ENCODE data around the gene SLC17A9.

DNA sequence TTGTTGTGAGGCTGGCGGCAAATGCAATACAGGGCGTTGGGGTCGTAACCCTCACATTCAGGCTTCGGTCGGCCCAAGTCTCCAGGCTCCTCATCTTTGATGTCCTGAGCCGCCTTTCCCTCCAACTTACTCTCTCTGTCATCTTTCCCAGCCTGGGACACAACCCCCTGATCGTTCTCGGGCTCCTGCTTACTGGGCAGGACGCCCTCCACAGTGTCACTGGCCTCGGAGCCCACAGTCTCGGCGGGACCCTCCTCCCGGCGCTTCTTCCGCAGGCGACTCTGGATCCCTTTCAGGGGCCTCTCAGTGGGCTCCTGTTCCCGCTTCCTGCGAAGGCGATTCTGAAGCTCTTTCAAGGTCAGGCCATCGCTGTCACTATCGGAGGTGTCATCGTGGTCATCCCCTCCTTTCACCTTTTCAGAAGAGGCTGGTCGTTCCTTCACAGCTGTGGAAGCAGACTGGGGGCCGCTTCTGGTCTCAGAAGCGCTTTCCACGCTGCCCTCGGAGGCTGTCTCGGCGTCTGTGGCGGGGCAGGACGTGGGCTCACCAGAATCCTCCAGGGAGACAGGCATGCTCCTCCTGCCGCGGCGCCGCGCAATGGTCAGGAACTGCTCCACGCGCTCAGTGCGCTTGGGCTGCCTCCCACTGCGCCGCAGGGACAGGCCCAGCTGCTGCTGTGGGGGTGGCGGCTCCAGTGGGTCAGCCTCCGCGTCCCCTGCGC, 41.6 kb upstream of the SLC17A9 start:
- TF ChIP-seq, protein P1, sequence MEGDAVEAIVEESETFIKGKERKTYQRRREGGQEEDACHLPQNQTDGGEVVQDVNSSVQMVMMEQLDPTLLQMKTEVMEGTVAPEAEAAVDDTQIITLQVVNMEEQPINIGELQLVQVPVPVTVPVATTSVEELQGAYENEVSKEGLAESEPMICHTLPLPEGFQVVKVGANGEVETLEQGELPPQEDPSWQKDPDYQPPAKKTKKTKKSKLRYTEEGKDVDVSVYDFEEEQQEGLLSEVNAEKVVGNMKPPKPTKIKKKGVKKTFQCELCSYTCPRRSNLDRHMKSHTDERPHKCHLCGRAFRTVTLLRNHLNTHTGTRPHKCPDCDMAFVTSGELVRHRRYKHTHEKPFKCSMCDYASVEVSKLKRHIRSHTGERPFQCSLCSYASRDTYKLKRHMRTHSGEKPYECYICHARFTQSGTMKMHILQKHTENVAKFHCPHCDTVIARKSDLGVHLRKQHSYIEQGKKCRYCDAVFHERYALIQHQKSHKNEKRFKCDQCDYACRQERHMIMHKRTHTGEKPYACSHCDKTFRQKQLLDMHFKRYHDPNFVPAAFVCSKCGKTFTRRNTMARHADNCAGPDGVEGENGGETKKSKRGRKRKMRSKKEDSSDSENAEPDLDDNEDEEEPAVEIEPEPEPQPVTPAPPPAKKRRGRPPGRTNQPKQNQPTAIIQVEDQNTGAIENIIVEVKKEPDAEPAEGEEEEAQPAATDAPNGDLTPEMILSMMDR (conservative IDR thresholded peaks at IDR 0.05) = no peak
- no peak for TF ChIP-seq ZFX (IDR thresholded peaks at IDR 0.05)

All from C4-2B (cell line).